H1 (cell line): ENCODE results near the gene MPP2. TPM values are rescaled to one million over a fixed set of nuclear protein-coding genes. Genes with fewer than 3 reads are reported as not detected.

Experiments used
- MAX ChIP-seq: IDR thresholded peaks from 2 replicates; pipeline ENCODE4 v1.6.1; 2012; ENCODE audit warnings: inconsistent platforms
- SIRT6 ChIP-seq: IDR thresholded peaks from one replicate; pipeline ENCODE4 v1.7.1; 2012; ENCODE audit warnings: low read length, inconsistent platforms
- YY1 ChIP-seq: IDR thresholded peaks from 2 replicates; pipeline ENCODE4 v1.6.1; 2011; ENCODE audit warnings: low read depth, mild to moderate bottlenecking, low read length
- polyA plus RNA-seq, 7 experiments: library from polyadenylated mRNA; depleted of rRNA in 3 of 7; stranded (reverse) in 5 of 7; unstranded in 2 of 7; fragments of >200 nt in 5 of 7; fragments of 200-250 nt in 2 of 7; gene quantifications; 1 replicate in 5 of 7; 2 replicates in 1 of 7; 4 replicates in 1 of 7; pipeline versions ENCODE4 v1.2.1 to v1.2.3, GENCODE V29; 2011 to 2013; ENCODE audit warnings: missing spikeins in 2 of 7, mixed read lengths in 2 of 7
- total RNA-seq: library from RNA; stranded (reverse); fragmentation: NEBNext Ultra II Directional; extraction: Animal tissue kit (Norgen Biotek cat#: 25700); gene quantifications from 2 replicates; pipeline ENCODE4 v1.2.1, GENCODE V29; 2021

The MPP2 gene
- total and polyA plus RNA-seq, 2 of the 8 experiments (the other 6 are each of a cell fraction or from before 2014, with no cell fraction given) = 30.9 to 34.1 TPM

- no peak for TF ChIP-seq SIRT6
- no peak for TF ChIP-seq YY1
- no peak for TF ChIP-seq MAX
These were observed 5.4 kb upstream of the MPP2 start (continued) for GRCh38 chr17:43912635-43913304.
